Activated T-cell treated with anti-CD3 and anti-CD28 coated beads, Interleukin-2, amount 50 U/mL, for 48 hours (primary cell): Measurements from ENCODE around the gene BGLAP.

ENCODE experiments used
- DNase-seq, 2 experiments: peaks; one replicate each; pipeline ENCODE4 v3.0.0-alpha.2; 2020

The BGLAP gene

DNA sequence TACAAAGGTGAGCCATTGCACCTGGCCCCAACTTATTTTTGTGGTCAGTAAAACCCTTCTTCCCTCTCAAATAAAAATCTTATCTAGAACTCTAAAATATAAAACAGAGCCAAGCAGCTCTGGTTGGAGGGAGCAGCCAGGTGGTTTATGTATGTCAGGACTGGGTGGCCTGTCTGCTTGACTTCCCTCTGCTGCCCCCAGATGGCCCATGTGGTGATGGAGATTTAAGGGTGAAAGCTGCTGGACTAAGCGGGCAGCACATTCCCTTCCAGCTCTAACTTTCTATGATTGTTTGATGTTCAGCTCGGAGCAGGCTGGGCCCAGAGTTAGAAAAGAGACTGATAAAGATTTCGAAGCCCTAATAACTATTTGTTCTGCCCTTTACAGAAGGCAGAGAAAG lies 17.8 kb downstream of the BGLAP start:
- DNase-seq = no peak

DNA sequence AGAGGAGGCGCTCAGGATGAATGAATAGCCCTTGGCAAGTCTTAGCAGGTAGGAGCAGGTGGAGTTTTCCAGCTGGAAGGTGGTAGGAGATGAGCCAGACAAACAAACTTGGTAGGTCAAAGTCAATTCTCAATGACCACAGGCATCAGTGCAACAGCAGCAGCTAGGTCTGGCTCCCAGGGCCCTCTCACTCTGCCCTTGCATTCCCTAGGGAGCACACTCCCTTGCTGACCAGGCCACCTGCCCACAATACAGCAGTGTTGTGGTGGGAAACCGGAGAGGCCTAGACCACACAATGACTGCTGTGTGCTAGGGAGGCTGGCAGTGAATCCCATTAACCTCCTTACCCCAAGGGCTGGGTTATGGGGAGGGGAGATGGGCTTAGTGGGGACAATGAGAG lies 18.9 kb downstream of the BGLAP start:
- DNase-seq = no peak

DNA sequence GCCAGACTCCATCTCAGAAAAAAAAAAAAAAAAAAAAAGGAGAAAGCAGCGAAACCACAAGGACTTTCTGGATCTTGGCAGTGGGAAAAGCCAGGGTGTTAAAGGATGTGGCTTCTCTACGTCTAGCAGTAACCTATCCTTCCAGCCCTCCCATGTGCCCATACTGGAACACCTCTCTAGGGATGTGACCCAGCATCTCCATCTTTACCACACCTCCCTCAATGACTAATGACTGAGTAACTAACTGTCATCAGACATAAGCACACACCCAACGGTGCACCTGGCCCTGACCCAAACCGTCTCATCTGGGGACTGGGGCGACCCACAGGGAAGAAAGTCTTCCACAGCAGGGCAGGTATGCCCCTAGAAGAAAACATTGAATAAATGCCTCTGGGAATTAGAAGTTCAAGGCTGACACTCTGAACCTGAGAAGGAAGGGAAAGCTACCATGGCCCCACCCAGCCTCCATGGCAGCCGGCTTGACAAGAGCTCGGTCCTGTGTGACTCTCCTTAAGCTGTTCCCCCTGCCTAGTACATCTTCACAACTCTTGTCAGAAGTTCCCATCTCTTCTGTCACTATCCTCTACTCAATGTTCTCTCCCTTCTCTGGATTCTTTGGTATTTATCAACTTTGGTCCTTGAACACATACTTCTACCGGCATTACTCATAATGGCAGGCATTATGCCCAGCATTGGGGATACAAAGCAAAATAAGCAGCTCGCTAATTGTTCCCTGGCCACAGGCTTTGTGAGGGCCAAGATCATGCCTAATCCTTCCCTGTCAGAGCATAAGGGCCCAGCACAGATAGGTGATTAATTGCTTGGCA lies 20.7 kb downstream of the BGLAP start:
- DNase-seq = peak in 1 of 2 experiments; percentile 43

DNA sequence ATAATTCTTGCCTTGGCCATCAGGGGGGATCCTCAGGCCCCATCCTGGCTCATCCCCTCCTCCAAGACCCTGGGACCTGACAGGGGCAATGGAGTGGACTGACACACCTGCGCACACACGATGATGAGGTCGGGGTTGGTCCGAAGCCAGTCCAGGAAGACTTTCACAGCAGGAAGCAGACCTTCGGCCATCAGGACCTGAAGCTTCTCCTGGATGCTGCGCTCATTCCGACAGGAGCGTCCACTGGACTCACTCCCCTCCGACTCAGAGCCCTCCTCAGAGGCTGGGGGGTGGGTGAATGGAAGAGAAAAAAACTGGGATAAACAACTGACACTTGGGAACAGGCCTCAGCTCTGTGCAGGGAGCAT lies 21.3 kb downstream of the BGLAP start:
- DNase-seq = no peak

DNA sequence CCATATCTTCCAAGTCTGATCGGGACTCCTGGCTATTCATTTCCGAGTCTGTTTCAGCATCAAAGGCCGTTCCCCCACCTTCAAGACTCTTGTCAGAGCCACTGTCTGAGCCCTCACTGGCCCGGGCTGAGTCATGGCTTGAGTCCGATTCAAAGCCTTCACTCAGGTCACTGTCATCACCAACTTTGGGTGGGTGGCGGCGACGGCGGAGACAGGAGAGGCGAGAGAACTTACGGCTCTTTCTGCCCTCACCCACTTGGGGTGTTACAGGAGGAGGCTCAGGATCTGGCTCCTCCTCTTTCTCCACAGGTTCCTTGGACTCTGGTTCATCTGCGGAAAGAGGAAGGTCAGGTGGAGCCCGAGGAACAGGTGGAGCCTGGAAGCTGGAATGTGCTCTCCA lies 24.1 kb downstream of the BGLAP start:
- DNase-seq = no peak

DNA sequence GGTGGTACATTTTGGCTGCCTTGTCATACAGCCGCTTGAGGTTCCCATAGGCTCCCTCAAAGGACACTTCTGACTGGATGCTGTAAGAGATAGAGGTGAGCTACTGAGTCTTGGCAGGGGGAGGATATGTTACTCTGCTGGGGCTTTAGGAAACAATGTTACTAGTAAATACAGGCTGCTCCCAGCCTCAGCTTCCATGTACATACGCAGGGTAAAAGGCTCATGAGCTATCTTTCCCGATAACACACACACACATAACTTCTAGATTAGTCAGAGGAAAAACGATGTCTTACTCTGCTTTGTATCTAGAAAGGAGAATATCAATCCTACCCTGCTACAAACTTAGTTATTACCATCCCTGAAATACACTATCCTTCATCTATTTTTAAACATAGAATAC lies 26.4 kb downstream of the BGLAP start:
- DNase-seq = no peak

DNA sequence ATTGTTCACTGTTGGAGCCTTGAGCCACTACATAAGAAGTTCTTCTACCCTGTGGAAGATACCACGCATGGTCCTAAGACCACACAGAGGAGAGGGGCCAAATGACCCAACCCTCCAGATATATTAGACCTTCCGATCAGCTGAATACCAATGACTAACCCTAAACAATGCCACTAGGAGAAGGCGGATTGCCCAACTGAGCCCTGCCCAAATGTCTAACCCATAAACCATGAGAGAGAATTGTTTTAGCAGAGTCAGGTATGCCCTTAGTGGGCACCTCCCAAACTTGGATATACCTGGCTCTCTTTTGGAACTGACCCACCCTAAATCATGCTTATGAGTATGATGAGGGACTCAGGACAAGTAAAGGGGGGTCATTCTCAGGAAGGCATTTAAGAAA lies 28.3 kb downstream of the BGLAP start:
- no peak for DNase-seq

DNA sequence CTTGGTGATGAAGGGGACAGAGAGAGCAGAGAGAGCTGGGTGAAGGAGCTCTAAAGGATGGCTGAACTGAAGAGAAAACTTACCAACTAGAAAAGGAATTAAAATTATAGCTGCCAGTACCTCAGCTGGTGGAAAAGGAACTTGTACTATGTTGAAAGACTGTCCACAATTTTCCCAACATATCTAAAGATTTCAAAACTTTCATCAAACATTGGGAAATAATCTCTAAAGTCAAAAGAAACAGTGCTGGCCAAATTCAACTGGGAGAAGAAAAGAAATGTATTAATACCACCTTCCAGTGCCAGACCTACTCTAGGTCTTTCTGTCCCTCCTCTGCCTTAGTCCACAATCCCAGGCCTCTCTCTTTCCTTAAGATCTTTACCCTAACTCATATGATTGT lies 34.5 kb downstream of the BGLAP start:
- no peak for DNase-seq

DNA sequence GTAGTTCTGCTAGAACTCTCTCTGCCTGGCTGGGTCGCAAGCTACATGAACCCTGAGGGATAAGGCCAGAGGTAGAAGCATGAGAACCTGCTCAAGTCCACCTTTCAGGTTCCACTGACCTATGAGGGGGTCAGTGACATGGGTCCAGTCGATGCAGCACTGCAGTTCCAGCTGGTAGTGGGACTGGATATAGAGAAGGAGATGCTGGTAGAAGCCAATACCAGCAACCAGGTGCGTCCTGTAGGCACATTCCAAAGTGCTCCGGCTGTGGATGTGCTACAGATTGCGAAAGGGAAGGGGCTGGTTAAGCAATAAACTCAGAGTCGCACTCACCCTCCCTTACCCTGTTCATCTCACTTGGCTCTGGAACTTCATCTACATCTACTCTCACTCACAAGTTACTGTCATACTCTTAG lies 35.0 kb downstream of the BGLAP start:
- DNase-seq = no peak

DNA sequence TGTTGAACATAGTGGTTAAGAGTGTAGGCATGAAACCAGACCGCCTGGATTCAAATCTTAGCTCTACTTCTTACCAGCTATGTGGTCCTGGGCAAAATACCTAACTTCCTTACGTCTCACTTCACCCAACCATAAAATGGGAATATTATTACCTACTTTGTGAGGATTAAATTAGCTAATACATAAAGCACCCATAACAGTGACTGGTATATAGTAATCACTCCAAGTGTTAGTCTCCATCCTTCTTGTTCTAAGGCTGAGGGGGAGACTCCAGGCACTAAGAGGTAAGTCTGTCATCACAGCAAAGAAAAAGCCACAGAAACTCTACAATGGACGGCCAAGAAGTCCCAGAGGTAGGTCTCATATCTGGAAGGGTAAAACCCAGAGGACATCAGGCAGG lies 37.9 kb downstream of the BGLAP start:
- DNase-seq = no peak

DNA sequence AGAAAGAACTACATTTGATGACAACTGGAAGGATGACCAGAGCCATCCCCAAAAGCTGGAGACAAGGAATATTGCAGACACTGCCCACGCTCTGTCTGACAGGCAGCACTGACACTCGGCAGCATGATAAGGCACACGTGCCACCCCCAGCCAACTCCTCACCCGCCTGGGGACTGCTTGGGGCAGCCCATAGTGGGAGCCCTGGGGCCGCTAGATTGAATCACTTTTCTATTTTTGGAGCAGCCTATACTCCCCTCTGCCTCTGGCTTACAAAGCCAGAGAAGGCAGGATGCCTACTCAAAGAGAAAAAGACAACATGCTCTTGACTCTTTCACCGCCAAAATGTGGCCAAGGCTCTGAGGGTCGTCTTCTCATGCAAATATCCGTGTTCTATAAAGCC lies 39.3 kb downstream of the BGLAP start:
- peak; percentile 73 to 76 for DNase-seq

DNA sequence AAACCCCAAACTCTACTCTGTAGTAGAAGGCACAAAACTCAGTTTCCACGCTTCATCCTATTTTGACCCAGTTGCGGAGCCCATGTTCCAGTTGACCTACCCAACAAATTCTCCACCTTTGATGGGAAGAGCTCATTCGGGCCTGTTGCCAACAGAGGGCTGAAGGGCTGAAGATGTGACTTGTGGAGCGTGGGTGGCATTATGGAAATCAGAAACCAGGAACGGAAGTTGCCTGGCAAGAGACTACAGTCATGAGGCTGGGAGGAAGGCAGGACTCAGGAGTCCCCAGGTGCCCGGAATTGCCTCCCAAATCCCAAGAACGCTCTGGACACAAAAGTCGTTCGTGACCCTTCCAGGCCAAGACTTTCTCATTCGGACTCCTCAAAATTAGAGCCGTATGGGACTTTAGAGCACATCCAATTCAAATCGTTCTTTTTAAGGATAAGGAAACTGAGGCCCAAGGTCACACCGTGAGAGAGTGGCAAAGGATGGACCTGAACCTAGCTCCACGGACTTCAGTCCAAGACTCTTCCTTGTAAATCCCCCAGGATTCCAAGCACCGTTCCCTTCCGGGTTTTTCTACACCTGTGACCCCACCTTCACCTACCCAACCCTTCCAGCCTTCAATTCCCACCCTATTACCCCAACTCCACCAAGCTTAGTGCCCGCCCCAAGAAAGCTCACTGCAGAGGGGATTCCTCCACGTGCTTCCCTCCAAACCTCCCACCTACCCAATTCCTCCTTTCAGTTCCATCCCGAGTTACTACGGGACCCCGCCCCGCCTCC lies 39.9 kb downstream of the BGLAP start:
- peak; percentile 58 to 59 for DNase-seq

DNA sequence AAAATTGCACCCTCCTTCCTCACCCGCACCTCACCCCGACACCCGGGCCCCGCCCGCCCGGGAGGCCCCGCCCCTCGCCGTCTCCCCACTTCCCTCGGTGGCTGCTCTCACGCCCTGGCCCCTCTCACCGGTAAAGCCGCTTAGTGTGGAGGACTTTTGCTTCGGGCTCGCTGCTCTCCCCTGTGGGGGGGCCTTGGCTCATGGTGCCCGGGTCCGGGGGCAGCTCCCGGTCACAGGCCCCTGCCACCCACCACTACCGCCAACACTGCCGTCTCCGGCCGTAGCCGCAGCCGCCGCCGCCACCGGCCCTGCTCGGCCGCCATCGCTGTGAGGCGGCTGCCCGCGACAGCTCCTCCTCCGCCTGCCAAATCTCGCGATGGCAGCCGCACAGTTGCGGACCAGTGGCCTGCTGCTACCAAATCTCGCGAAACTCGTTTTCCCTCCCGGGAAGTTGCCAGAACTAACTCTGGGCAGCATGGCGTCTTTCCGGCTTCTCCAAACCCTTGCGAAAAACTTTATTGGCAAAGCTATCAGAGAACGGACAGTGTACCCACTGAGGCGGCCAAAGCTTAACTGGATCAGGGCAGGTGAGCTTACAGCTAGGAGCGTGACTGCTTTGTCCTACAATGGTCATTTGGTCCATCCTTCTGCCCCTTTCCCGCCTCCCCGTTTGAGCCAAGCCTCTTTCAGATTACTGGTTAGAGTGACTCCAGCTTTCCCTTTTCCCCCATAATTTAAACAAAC lies 40.7 kb downstream of the BGLAP start, which contains the start of gene SMG5:
Gene SMG5, minus strand, starts transcription at position 347 of the 744 bp plus-strand sequence. Its CDS starts 145 bp downstream, at position 202.
- DNase-seq = peak; percentile 93 to 97

DNA sequence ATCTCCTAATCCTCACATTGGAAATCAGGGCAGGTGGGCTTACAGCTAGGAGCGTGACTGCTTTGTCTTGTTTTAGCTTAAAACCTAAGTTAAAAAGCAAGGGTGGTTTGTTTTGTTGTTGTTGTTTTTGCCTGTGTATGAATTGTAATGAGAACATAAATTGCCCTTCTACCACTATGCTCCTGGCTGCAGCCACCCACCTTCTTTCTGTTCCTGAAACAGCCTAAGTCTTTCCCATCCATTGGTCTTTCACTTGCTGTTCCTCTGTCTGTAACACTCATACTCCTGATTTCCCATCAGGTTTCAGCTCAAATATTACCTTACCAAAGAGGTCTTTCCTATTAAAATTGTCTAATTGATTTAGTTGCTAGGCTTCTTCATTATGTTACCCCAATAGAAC lies 41.5 kb downstream of the BGLAP start:
- DNase-seq = no peak

DNA sequence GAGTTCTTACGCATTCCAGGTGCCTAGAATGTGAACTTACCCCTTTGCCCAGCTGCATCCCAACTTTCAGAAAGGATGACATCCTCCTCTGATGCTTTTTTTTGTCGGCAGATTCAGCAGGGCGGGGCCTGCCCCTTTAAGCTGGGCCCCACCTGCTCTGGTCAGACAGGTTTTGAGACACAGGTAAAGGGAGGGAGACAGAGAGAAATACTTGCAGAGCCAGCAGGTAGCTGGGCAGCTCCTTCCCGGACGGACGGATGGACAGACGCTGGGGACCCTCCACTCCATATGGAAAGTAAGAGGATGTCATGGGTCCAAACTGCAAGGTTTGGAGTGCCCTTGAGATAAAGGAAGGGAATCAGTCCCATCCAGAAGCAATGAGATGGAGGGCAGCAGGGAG lies 42.1 kb downstream of the BGLAP start, which contains the start of gene TMEM79:
Gene TMEM79, plus strand, starts transcription at position 214 of the 400 bp plus-strand sequence. CDS start 902 bp downstream, outside the sequence.
- DNase-seq = no peak

DNA sequence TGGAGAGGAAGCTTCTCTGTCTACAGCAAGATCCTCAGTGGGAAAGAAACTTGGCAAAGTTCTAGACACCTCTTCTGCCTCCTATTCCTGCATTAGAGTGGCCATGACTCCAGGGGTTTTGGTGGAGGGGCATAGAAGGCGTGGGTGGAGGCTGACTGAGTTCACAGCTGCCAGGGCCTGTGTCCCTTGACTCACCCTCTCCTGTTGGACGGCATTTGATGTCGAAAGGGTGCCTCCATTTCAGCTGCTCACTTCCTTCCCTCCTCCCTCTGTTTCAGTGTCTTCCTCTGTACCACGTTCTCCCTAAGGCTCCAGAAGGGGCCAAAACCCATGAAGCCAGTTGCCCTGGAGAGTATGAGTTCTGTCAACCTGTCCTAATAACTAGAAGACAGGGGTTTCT lies 42.8 kb downstream of the BGLAP start:
- DNase-seq = no peak

DNA sequence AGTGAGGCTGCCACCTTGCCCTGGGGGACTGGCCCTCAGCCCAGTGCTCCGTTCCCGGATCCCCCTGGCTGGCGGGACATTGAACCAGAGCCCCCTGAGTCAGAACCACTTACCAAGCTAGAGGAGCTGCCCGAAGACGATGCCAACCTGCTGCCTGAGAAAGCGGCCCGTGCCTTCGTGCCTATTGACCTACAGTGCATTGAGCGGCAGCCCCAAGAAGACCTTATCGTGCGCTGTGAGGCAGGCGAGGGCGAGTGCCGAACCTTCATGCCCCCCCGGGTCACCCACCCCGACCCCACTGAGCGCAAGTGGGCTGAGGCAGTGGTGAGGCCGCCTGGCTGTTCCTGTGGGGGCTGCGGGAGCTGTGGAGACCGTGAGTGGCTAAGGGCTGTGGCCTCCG lies 43.5 kb downstream of the BGLAP start:
- DNase-seq = no peak

DNA sequence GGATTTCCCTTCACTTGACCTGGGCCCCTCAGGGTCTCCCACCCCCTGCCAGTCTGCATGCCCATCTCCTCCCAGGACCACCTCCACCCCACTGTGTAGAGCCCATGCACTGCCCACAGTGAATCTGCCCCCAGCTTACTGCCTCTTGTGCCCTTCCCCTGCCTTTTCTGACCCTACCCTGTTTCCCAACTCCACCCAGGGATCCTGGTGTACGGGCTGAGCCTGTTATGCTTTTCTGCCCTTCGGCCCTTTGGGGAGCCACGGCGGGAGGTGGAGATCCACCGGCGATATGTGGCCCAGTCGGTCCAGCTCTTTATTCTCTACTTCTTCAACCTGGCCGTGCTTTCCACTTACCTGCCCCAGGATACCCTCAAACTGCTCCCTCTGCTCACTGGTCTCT lies 44.1 kb downstream of the BGLAP start:
- DNase-seq = no peak

DNA sequence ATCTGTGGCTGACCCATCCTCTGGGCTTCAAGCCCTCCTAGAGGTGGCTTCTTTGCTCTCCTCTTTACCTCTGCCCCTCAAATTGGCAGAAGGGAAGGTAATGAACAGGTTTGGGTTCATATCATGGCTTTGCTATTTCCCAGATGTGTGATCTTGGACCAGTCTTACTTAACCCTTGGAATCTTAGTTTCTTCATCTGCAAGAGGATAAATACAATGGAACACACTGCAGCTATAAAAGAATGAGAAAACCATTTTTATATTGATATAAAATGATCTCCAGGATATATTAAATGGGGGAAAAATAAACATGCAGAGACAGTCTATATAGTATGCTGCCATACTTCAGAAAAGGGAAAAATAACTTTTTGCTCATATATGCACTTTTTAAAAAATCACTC lies 47.9 kb downstream of the BGLAP start:
- DNase-seq = no peak

DNA sequence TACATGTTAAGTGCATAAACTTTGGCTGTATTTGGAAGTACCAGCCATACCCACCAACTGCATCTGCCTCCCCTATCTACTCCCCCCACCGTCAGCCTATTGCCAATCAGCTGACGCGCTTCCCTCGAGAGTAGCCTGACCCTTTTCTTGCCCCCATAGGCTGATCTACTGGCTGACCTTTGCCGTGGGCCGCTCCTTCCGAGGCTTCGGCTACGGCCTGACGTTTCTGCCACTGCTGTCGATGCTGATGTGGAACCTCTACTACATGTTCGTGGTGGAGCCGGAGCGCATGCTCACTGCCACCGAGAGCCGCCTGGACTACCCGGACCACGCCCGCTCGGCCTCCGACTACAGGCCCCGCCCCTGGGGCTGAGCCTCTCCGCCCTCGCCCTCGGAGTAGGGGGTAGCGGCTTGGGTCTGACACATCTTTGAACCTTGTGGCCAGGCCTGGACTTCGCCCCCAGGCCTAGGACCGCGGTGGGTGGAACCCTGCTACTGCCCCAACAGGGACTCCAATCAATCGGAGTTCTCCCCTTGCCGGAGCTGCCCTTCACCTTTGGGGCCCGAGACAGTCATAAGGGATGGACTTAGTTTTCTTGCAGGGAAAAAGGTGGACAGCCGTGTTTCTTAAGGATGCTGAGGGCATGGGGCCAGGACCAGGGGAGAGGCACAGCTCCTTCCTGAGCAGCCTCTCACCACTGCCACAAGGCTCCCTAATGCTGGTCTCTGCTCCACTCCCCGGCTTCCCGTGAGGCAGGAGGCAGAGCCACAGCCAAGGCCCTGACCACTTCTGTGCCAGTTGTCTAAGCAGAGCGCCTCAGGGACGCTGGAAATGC lies 49.5 kb downstream of the BGLAP start:
- DNase-seq = peak; percentile 32 to 48
